ENCODE measurements around the gene FASTKD2. TPM values are rescaled to one million over a fixed set of nuclear protein-coding genes. Genes with fewer than 3 reads are reported as not detected.

The FASTKD2 gene
- total and polyA plus RNA-seq, 2 of the 8 experiments (the other 6 are each of a cell fraction or from before 2014, with no cell fraction given): 35.7 to 38.5 TPM

DNA sequence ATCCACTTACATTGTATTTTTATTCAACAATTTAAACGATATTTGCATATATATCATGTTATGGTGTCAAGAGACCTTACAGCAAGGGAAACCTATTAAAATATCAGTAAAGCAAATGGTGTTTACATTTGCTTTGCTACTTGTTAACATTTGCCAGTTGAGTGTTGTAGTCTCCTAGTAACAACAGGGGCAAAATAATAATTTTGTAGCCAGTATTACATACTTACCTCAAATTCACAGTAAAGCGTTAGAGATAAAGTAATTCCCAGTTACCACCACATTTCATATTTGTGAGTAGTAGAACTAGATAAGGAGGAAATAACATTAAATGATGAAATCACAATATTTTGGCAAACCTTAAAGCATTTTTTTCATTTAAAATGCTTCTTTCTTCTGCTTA lies 71.3 kb downstream of the FASTKD2 start:
- H2BK15ac ChIP-seq (ENCODE audit: low read length): no peak overlapping the region
- no peaks in the 10 kb centered on the region for H3K79me1 ChIP-seq (ENCODE audit: low read depth, low read length)
- no peak overlapping the region for H3K18ac ChIP-seq (ENCODE audit: extremely low read depth, low read length)
- H3K27me3 ChIP-seq (replicated peaks in 1 of 4; ENCODE audit: control insufficient read depth in 3 of 4, extremely low read depth in 1 of 4, insufficient read depth in 3 of 4, low read length in 3 of 4): no peaks in the 10 kb centered on the region
- ChIA-PET CTCF (ENCODE audit: partially characterized antibody) (interaction anchor here (1.2 kb wide), 1 partner anchor 25 kb away, joined by 3 read pairs; no protein-coding TSS in a partner anchor), POLR2A (ENCODE audit: partially characterized antibody) (no interaction called here)
- no peak overlapping the region for H3K4me3 ChIP-seq (ENCODE audit: extremely low read depth in 1 of 4, insufficient read depth in 2 of 4, low read depth in 3 of 4, low read length in 4 of 4)
- no peak overlapping the region for H3K4ac ChIP-seq (replicated peaks; ENCODE audit: insufficient read length, low read depth, low read length)
- peaks cover 0 to under 1% (median 0%) of the 10 kb centered on the region in 4 experiments; a peak in 1 of 7 replicates for H3K4me1 ChIP-seq (replicated peaks in 1 of 4; ENCODE audit: control insufficient read depth in 3 of 4, insufficient read depth in 4 of 4, low read length in 3 of 4)
- no peak overlapping the region for H3K14ac ChIP-seq (ENCODE audit: insufficient read length)
- DNase-seq (ENCODE audit: low read depth in 1 of 2, low spot score in 2 of 2) (no peak), FAIRE-seq (no peak)
- no peak overlapping the region for H2AFZ ChIP-seq (ENCODE audit: low read length)
- no peak overlapping the region for H4K8ac ChIP-seq (ENCODE audit: extremely low read depth, insufficient read depth, low read length)
- WGBS, 2 experiments (ENCODE audit: extremely low coverage in 1 of 2, insufficient coverage in 1 of 2, insufficient read length in 1 of 2, insufficient replicate concordance in 2 of 2, low coverage in 1 of 2, low lambda C conversion rate in 2 of 2, missing lambda C conversion rate in 1 of 2): 88% methylated on average over 2 of the region's 2 CpGs; no CpG with 5 or more reads in 1 of the 2 experiments
- no peak overlapping the region for H3K9ac ChIP-seq (replicated peaks in 1 of 4; ENCODE audit: extremely low read depth in 1 of 4, low read depth in 3 of 4, low read length in 3 of 4)
- no peaks in the 10 kb centered on the region for H4K20me1 ChIP-seq (replicated peaks in 1 of 2; ENCODE audit: control insufficient read depth in 1 of 2, insufficient read depth in 2 of 2, low read length in 2 of 2)
- H2AK5ac ChIP-seq (ENCODE audit: low read depth, low read length): no peak overlapping the region
- peaks cover 6 to 10% of the 10 kb centered on the region in 2 experiments; a peak in 2 of 4 replicates for H3K9me3 ChIP-seq (ENCODE audit: insufficient read depth in 2 of 2, low read depth in 1 of 2, low read length in 1 of 2)
- no peak overlapping the region for H2BK5ac ChIP-seq (ENCODE audit: low read depth, low read length)
- H3K56ac ChIP-seq (replicated peaks; ENCODE audit: insufficient read length, low read depth, low read length): no peak overlapping the region
- H3K23me2 ChIP-seq (ENCODE audit: low read depth, low read length): no peaks in the 10 kb centered on the region
- no peak overlapping the region for H3K4me2 ChIP-seq (ENCODE audit: insufficient read depth in 1 of 2, low read depth in 2 of 2, low read length in 2 of 2)
- no peak overlapping the region for H3K27ac ChIP-seq (ENCODE audit: low read depth, low read length)
- H4K5ac ChIP-seq (ENCODE audit: insufficient read length, low read depth, low read length): no peak overlapping the region
- H2BK120ac ChIP-seq (replicated peaks; ENCODE audit: low read depth, low read length): no peak overlapping the region
- no peaks in the 10 kb centered on the region for H3K79me2 ChIP-seq (ENCODE audit: control insufficient read depth in 1 of 2, insufficient read depth in 2 of 2, low read length in 2 of 2)
- H3K36me3 ChIP-seq (ENCODE audit: control insufficient read depth in 2 of 4, insufficient read depth in 4 of 4, low read length in 3 of 4): no peaks in the 10 kb centered on the region
- H2BK12ac ChIP-seq (ENCODE audit: low read depth, low read length): no peak overlapping the region
- no peak overlapping the region for H2BK20ac ChIP-seq (ENCODE audit: low read length)
- no peak overlapping the region for H4K91ac ChIP-seq (replicated peaks; ENCODE audit: insufficient read length, low read length)
- no peak overlapping the region for H3K23ac ChIP-seq (ENCODE audit: insufficient read length)
- TF ChIP-seq, protein P1, sequence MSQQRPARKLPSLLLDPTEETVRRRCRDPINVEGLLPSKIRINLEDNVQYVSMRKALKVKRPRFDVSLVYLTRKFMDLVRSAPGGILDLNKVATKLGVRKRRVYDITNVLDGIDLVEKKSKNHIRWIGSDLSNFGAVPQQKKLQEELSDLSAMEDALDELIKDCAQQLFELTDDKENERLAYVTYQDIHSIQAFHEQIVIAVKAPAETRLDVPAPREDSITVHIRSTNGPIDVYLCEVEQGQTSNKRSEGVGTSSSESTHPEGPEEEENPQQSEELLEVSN (IDR thresholded peaks at IDR 0.05): no peak
- TF ChIP-seq CBX5 (IDR thresholded peaks at IDR 0.05; ENCODE audit: low read depth, low read length) (no peak), EGR1 (IDR thresholded peaks at IDR 0.05; ENCODE audit: borderline replicate concordance, low read depth, low read length) (no peak), BACH1 (IDR thresholded peaks at IDR 0.05; ENCODE audit: low read length) (no peak), GTF2F1 (IDR thresholded peaks at IDR 0.05; ENCODE audit: borderline replicate concordance, low read depth, low read length) (no peak), ZNF274 (IDR thresholded peaks at IDR 0.05; ENCODE audit: borderline replicate concordance, extremely low read depth, low read length) (no peak), SIX5 (IDR thresholded peaks at IDR 0.05; ENCODE audit: low read depth, low read length) (no peak), POLR2A (IDR thresholded peaks at IDR 0.05; ENCODE audit: control extremely low read depth in 1 of 2, low read depth in 2 of 2, low read length in 2 of 2) (no peak), ASH2L (IDR thresholded peaks at IDR 0.05; ENCODE audit: low read length) (no peak), SAP30 (IDR thresholded peaks at IDR 0.05; ENCODE audit: insufficient read depth, insufficient replicate concordance, low read length) (no peak), CTCF (IDR thresholded peaks at IDR 0.05; ENCODE audit: control extremely low read depth in 1 of 3, insufficient read depth in 1 of 3, low read depth in 1 of 3, low read length in 3 of 3) (no peak), HDAC6 (IDR thresholded peaks at IDR 0.05; ENCODE audit: low read depth, low read length) (no peak)

Measured in H1 (cell line).